Jurkat, Clone E6-1 (cell line): Measurements from ENCODE around the gene PSMC3IP.
"Not testable (repeated sequence)": the region's sequence is repeated elsewhere in the genome, so short reads cannot be mapped to it uniquely, and the experiment has no call there.

Experiments used
- DNase-seq: peaks from one replicate; pipeline ENCODE4 v3.0.0-alpha.2; 2011; ENCODE audit warnings: low read depth, low spot score
- H3K4me3 ChIP-seq: 2 replicates; pipeline ENCODE4 v1.5.1; 2011; ENCODE audit warnings: mild to moderate bottlenecking, low read length, control low read depth, moderate library complexity

Gene PSMC3IP

GRCh38 chr17:42563950-42564349 lies 13.6 kb downstream of the PSMC3IP start:
- no peak overlapping the region for H3K4me3 ChIP-seq
- no peak for DNase-seq

- DNase-seq = no peak
- peak overlapping the region; percentile 98 for H3K4me3 ChIP-seq
These were observed 14.0 kb downstream of the PSMC3IP start for GRCh38 chr17:42563543-42563942.

GRCh38 chr17:42563143-42563509 lies 14.4 kb downstream of the PSMC3IP start:
- no peak for DNase-seq
- peak overlapping the region; percentile 98 for H3K4me3 ChIP-seq

GRCh38 chr17:42562388-42563142 lies 15.0 kb downstream of the PSMC3IP start:
- H3K4me3 ChIP-seq = peak overlapping the region; percentile 98
- DNase-seq = no peak

GRCh38 chr17:42561897-42562387 lies 15.6 kb downstream of the PSMC3IP start, which contains the start of gene COASY:
Gene COASY, plus strand, starts transcription at chr17:42562148. Its CDS starts 475 bp downstream, at chr17:42562623.
- H3K4me3 ChIP-seq = peak within 1 kb of the TSS; percentile 98
- DNase-seq = peak; percentile 96

- no peak overlapping the region for H3K4me3 ChIP-seq
- DNase-seq = no peak
These were observed 17.3 kb downstream of the PSMC3IP start for GRCh38 chr17:42560246-42560645.

GRCh38 chr17:42559075-42559474 lies 18.5 kb downstream of the PSMC3IP start:
- no peak overlapping the region for H3K4me3 ChIP-seq
- no peak for DNase-seq

- not testable (repeated sequence) for H3K4me3 ChIP-seq, DNase-seq
These were observed 21.4 kb downstream of the PSMC3IP start for GRCh38 chr17:42555961-42556617.

- DNase-seq = no peak
- H3K4me3 ChIP-seq = peak overlapping the region; percentile 96
These were observed 22.4 kb downstream of the PSMC3IP start for GRCh38 chr17:42555122-42555622.

GRCh38 chr17:42554250-42555121 lies 23.0 kb downstream of the PSMC3IP start:
- H3K4me3 ChIP-seq = peak overlapping the region; percentile 96
- peak; percentile 75 for DNase-seq

- H3K4me3 ChIP-seq = peak overlapping the region; percentile 96
- DNase-seq = no peak
These were observed 23.7 kb downstream of the PSMC3IP start for GRCh38 chr17:42553866-42554249.

GRCh38 chr17:42553161-42553818 lies 24.2 kb downstream of the PSMC3IP start:
- peak overlapping the region; percentile 96 for H3K4me3 ChIP-seq
- DNase-seq = no peak

- not testable (repeated sequence) for DNase-seq
- H3K4me3 ChIP-seq = peak within 1 kb of the TSS; percentile 96
These were observed 24.8 kb downstream of the PSMC3IP start, which contains the start of gene HSD17B1 for GRCh38 chr17:42552736-42553135. Gene HSD17B1, plus strand, starts transcription at chr17:42552923. Its CDS starts 11 bp downstream, at chr17:42552934.

- H3K4me3 ChIP-seq = no peak overlapping the region
- no peak for DNase-seq
These were observed 28.4 kb downstream of the PSMC3IP start for GRCh38 chr17:42548993-42549755.

- no peak overlapping the region for H3K4me3 ChIP-seq
- DNase-seq = no peak
These were observed 29.3 kb downstream of the PSMC3IP start for GRCh38 chr17:42548070-42548837.

- no peak for DNase-seq
- no peak overlapping the region for H3K4me3 ChIP-seq
These were observed 29.8 kb downstream of the PSMC3IP start for GRCh38 chr17:42547698-42548069.

GRCh38 chr17:42547001-42547461 lies 30.5 kb downstream of the PSMC3IP start:
- DNase-seq = no peak
- no peak overlapping the region for H3K4me3 ChIP-seq
